Measurements from ENCODE around the gene TMEM150C.

Gene TMEM150C

DNA sequence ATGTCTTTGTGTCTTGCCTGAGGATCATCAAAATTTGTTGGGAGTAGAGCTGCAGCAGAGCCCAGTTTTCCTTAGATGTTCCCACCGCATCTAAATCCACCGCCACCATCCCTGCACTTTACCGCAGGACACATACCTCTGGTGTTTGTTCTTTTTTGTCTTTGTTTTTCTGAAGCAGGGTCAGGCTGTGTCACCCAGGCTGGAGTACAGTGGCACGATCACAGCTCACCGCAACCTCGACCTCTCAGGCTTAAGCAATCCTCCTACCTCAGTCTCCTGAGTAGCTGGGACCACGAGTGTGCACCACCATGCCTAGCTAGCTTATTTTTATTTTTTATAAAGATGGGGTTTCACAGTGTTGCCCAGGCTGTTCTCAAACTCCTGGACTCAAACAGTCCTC is 126.8 kb downstream of the TMEM150C start:
- POLR2A ChIA-PET = no interaction called here
- peaks cover 9 to 25% (median 16%) of the 10 kb centered on the region in 4 experiments for H3K4me1 ChIP-seq (ENCODE audit: control extremely low read depth in 1 of 4, control insufficient read depth in 4 of 4, insufficient read depth in 4 of 4, low read length in 3 of 4)
- H3K27ac ChIP-seq (ENCODE audit: insufficient read depth in 1 of 2, low read depth in 1 of 2, low read length in 2 of 2, poor library complexity in 1 of 2, severe bottlenecking in 2 of 2) = no peak overlapping the region
- peaks cover 0 to 34% (median 3%) of the 10 kb centered on the region in 4 experiments for H3K36me3 ChIP-seq (ENCODE audit: control insufficient read depth in 4 of 4, insufficient read depth in 4 of 4, low read length in 3 of 4)
- H3K4me3 ChIP-seq (ENCODE audit: control insufficient read depth in 1 of 7, extremely low read depth in 1 of 7, insufficient read depth in 4 of 7, low read depth in 2 of 7, low read length in 6 of 7) = no peak overlapping the region
- CTCF ChIA-PET = interaction anchor here (1.2 to 1.7 kb wide), 3 partner anchors 20 to 304 kb away, joined by 3 to 4 read pairs (median 4); no protein-coding TSS in a partner anchor
- H3K27me3 ChIP-seq (replicated peaks in 2 of 5; ENCODE audit: control insufficient read depth in 4 of 5, insufficient read depth in 5 of 5, low read length in 4 of 5) = no peaks in the 10 kb centered on the region
- H3K9me3 ChIP-seq (ENCODE audit: control extremely low read depth in 1 of 5, control insufficient read depth in 4 of 5, insufficient read depth in 2 of 5, low read depth in 1 of 5, low read length in 4 of 5) = no peaks in the 10 kb centered on the region
- DNase-seq = no peak
- 100% methylated on average over 3 of the region's 7 CpGs for WGBS (ENCODE audit: insufficient coverage)

DNA sequence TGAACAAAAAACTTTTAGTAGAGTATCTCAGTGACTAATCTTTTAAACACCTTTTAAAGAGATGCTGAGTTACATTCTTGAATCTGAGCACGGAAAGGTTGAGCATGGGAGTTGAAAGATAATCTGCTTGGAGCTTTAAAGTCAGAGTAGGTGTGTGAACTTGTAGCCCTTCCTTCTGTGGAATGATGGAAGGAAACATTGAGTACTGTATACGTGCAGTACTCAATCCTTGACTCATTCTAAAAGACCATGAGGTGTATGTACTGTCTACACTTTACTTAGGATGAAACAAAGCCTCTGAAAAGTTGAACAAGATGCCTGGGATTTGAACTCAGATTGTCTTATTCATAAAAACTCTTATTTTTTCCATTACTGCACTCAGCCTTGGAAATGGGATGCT is 128.0 kb downstream of the TMEM150C start:
- WGBS (ENCODE audit: insufficient coverage) = 80% methylated on average over 1 of the region's 2 CpGs
- Histone ChIP-seq H3K9me3 (ENCODE audit: control extremely low read depth in 1 of 5, control insufficient read depth in 4 of 5, insufficient read depth in 2 of 5, low read depth in 1 of 5, low read length in 4 of 5) (no peaks in the 10 kb centered on the region), H3K4me3 (ENCODE audit: control insufficient read depth in 1 of 7, extremely low read depth in 1 of 7, insufficient read depth in 4 of 7, low read depth in 2 of 7, low read length in 6 of 7) (no peak overlapping the region), H3K27me3 (replicated peaks in 2 of 5; ENCODE audit: control insufficient read depth in 4 of 5, insufficient read depth in 5 of 5, low read length in 4 of 5) (no peaks in the 10 kb centered on the region), H3K4me1 (ENCODE audit: control extremely low read depth in 1 of 4, control insufficient read depth in 4 of 4, insufficient read depth in 4 of 4, low read length in 3 of 4) (peaks cover 9 to 25% (median 17%) of the 10 kb centered on the region in 4 experiments), H3K27ac (ENCODE audit: insufficient read depth in 1 of 2, low read depth in 1 of 2, low read length in 2 of 2, poor library complexity in 1 of 2, severe bottlenecking in 2 of 2) (no peak overlapping the region), H3K36me3 (ENCODE audit: control insufficient read depth in 4 of 4, insufficient read depth in 4 of 4, low read length in 3 of 4) (peaks cover 0 to 29% (median 3%) of the 10 kb centered on the region in 4 experiments)
- no peak for DNase-seq
- ChIA-PET CTCF (interaction anchor here (1.7 kb wide), 1 partner anchor 68 kb away, joined by 3 read pairs; no protein-coding TSS in a partner anchor), POLR2A (no interaction called here)

All from common myeloid progenitor, CD34-positive (primary cell).